ENCODE data around the gene ZNF423.

Gene ZNF423

GRCh38 chr16:49855822-49856671 is at the start of gene ZNF423:
ZNF423 (minus strand) TSS chr16:49856112; CDS start chr16:49855774, 338 bp downstream.
- no peak for TF ChIP-seq CTCF (IDR thresholded peaks at IDR 0.05; ENCODE audit: insufficient read depth, missing control alignments)
- no peak for DNase-seq (ENCODE audit: insufficient read length, low spot score)
- FAIRE-seq, result no peak

- no peak for TF ChIP-seq CTCF (IDR thresholded peaks at IDR 0.05; ENCODE audit: insufficient read depth, missing control alignments)
- DNase-seq (ENCODE audit: insufficient read length, low spot score) (no peak), FAIRE-seq (no peak)
These were observed 48.6 kb upstream of the ZNF423 start for GRCh38 chr16:49904348-49905062.

- TF ChIP-seq CTCF (IDR thresholded peaks at IDR 0.05; ENCODE audit: insufficient read depth, missing control alignments), result no peak
- DNase-seq (ENCODE audit: insufficient read length, low spot score) (no peak), FAIRE-seq (no peak)
These were observed 47.0 kb upstream of the ZNF423 start for GRCh38 chr16:49902908-49903307.

GRCh38 chr16:49901711-49902110 is 45.8 kb upstream of the ZNF423 start:
- DNase-seq (ENCODE audit: insufficient read length, low spot score) (no peak), FAIRE-seq (no peak)
- TF ChIP-seq CTCF (IDR thresholded peaks at IDR 0.05; ENCODE audit: insufficient read depth, missing control alignments), result no peak

- FAIRE-seq, result no peak
These were observed 45.0 kb upstream of the ZNF423 start for GRCh38 chr16:49900875-49901274.

GRCh38 chr16:49899991-49900695 is 44.2 kb upstream of the ZNF423 start:
- DNase-seq (ENCODE audit: insufficient read length, low spot score) (no peak), FAIRE-seq (no peak)
- no peak for TF ChIP-seq CTCF (IDR thresholded peaks at IDR 0.05; ENCODE audit: insufficient read depth, missing control alignments)

More at GRCh38 chr16:49900875-49901274, 45.0 kb upstream of the ZNF423 start:
- DNase-seq (ENCODE audit: insufficient read length, low spot score), result no peak
- no peak for TF ChIP-seq CTCF (IDR thresholded peaks at IDR 0.05; ENCODE audit: insufficient read depth, missing control alignments)
